Activated naive CD8-positive, alpha-beta T cell treated with anti-CD3 and anti-CD28 coated beads for 36 hours (primary cell): ENCODE measurements around the gene GTPBP3. TPM values are rescaled to one million over a fixed set of nuclear protein-coding genes. Genes with fewer than 3 reads are reported as not detected.
A peak's percentile ranks its signal among the peaks of the same experiment; 100 is the strongest.
"Not testable (repeated sequence)": the region's sequence is repeated elsewhere in the genome, so short reads cannot be mapped to it uniquely, and the experiment has no call there.

ENCODE experiments used
- DNase-seq: peaks from one replicate; pipeline ENCODE4 v3.0.0; 2021
- H3K27ac Mint-ChIP-seq: one replicate; pipeline ENCODE4 v1.8.0; 2022; ENCODE audit warnings: mild to moderate bottlenecking, moderate library complexity, mixed read lengths
- H3K27me3 Mint-ChIP-seq: one replicate; pipeline ENCODE4 v1.8.0; 2022; ENCODE audit warnings: mild to moderate bottlenecking, mixed read lengths
- H3K36me3 Mint-ChIP-seq: one replicate; pipeline ENCODE4 v1.8.0; 2021; ENCODE audit warnings: mild to moderate bottlenecking, mixed read lengths
- H3K4me1 Mint-ChIP-seq: one replicate; pipeline ENCODE4 v1.8.0; 2021; ENCODE audit warnings: mixed read lengths
- H3K4me3 Mint-ChIP-seq: one replicate; pipeline ENCODE4 v1.8.0; 2022; ENCODE audit warnings: mild to moderate bottlenecking, moderate library complexity, mixed read lengths
- H3K9me3 Mint-ChIP-seq: one replicate; pipeline ENCODE4 v1.8.0; 2022; ENCODE audit warnings: mixed read lengths
- total RNA-seq, 2 experiments: library from RNA; stranded (reverse); gene quantifications; one replicate each; pipeline ENCODE4 v1.2.3, GENCODE V29; 2021

GTPBP3 gene
- total RNA-seq, 2 experiments from 2014 or later: 49.0 to 49.6 TPM

GRCh38 chr19:17359905-17360800 is 22.8 kb downstream of the GTPBP3 start:
- no peak overlapping the region for H3K27ac Mint-ChIP-seq
- no peaks in the 10 kb centered on the region for H3K9me3 Mint-ChIP-seq
- no peaks in the 10 kb centered on the region for H3K4me1 Mint-ChIP-seq
- no peak overlapping the region for H3K4me3 Mint-ChIP-seq
- no peaks in the 10 kb centered on the region for H3K27me3 Mint-ChIP-seq
- H3K36me3 Mint-ChIP-seq: no peaks in the 10 kb centered on the region
- no peak for DNase-seq

GRCh38 chr19:17363852-17364605 is 26.7 kb downstream of the GTPBP3 start:
- not testable (repeated sequence) for H3K27ac Mint-ChIP-seq, H3K4me1 Mint-ChIP-seq, H3K27me3 Mint-ChIP-seq, H3K36me3 Mint-ChIP-seq, H3K4me3 Mint-ChIP-seq, DNase-seq, H3K9me3 Mint-ChIP-seq

- Mint-ChIP-seq H3K4me3 (no peak overlapping the region), H3K9me3 (no peaks in the 10 kb centered on the region), H3K36me3 (no peaks in the 10 kb centered on the region), H3K4me1 (peaks cover 4% of the 10 kb centered on the region), H3K27me3 (peaks cover 2% of the 10 kb centered on the region), H3K27ac (no peak overlapping the region)
- DNase-seq: no peak
Observed at GRCh38 chr19:17365361-17365760, 28.0 kb downstream of the GTPBP3 start.

GRCh38 chr19:17370026-17370587 is 32.8 kb downstream of the GTPBP3 start:
- DNase-seq: no peak
- H3K27me3 Mint-ChIP-seq: peaks cover 9% of the 10 kb centered on the region

GRCh38 chr19:17376935-17377600 is 39.7 kb downstream of the GTPBP3 start, which contains the start of gene PLVAP:
TSS of gene PLVAP (minus strand) at chr19:17377342. CDS start at chr19:17377288, 54 bp downstream.
- H3K27me3 Mint-ChIP-seq: peaks cover 25% of the 10 kb centered on the region
- peaks cover 2% of the 10 kb centered on the region for H3K4me1 Mint-ChIP-seq
- no peak for DNase-seq
- H3K36me3 Mint-ChIP-seq: no peaks in the 10 kb centered on the region
- no peak within 1 kb of the TSS for H3K4me3 Mint-ChIP-seq
- H3K27ac Mint-ChIP-seq: no peak within 1 kb of the TSS
- H3K9me3 Mint-ChIP-seq: no peaks in the 10 kb centered on the region

More at GRCh38 chr19:17370026-17370587, 32.8 kb downstream of the GTPBP3 start:
- no peak overlapping the region for H3K27ac Mint-ChIP-seq
- no peak overlapping the region for H3K4me3 Mint-ChIP-seq
- H3K36me3 Mint-ChIP-seq: no peaks in the 10 kb centered on the region
- H3K9me3 Mint-ChIP-seq: no peaks in the 10 kb centered on the region
- peaks cover 6% of the 10 kb centered on the region for H3K4me1 Mint-ChIP-seq

- Mint-ChIP-seq H3K27ac (no peak overlapping the region), H3K4me3 (no peak overlapping the region), H3K27me3 (peaks cover 21% of the 10 kb centered on the region), H3K9me3 (no peaks in the 10 kb centered on the region), H3K4me1 (peaks cover 6% of the 10 kb centered on the region), H3K36me3 (no peaks in the 10 kb centered on the region)
- no peak for DNase-seq
Observed at GRCh38 chr19:17378271-17378670, 40.9 kb downstream of the GTPBP3 start.

GRCh38 chr19:17379221-17379631 is 41.9 kb downstream of the GTPBP3 start:
- H3K4me1 Mint-ChIP-seq: peaks cover 6% of the 10 kb centered on the region
- no peaks in the 10 kb centered on the region for H3K36me3 Mint-ChIP-seq
- peaks cover 21% of the 10 kb centered on the region for H3K27me3 Mint-ChIP-seq
- no peak overlapping the region for H3K27ac Mint-ChIP-seq
- H3K4me3 Mint-ChIP-seq: no peak overlapping the region
- DNase-seq: no peak
- H3K9me3 Mint-ChIP-seq: no peaks in the 10 kb centered on the region

GRCh38 chr19:17380426-17381138 is 43.2 kb downstream of the GTPBP3 start:
- Mint-ChIP-seq H3K4me3 (no peak overlapping the region), H3K9me3 (no peaks in the 10 kb centered on the region), H3K27me3 (peaks cover 21% of the 10 kb centered on the region), H3K27ac (no peak overlapping the region), H3K36me3 (no peaks in the 10 kb centered on the region), H3K4me1 (peaks cover 6% of the 10 kb centered on the region)
- no peak for DNase-seq

- peak; percentile 70 for DNase-seq
- Mint-ChIP-seq H3K4me1 (peaks cover 7% of the 10 kb centered on the region), H3K27ac (no peak overlapping the region), H3K4me3 (no peak overlapping the region), H3K9me3 (no peaks in the 10 kb centered on the region), H3K27me3 (peaks cover 9% of the 10 kb centered on the region), H3K36me3 (no peaks in the 10 kb centered on the region)
Observed at GRCh38 chr19:17385878-17386611, 48.7 kb downstream of the GTPBP3 start.

- no peak overlapping the region for H3K27ac Mint-ChIP-seq
- no peak overlapping the region for H3K4me3 Mint-ChIP-seq
- H3K27me3 Mint-ChIP-seq: peaks cover 9% of the 10 kb centered on the region
- DNase-seq: no peak
- peaks cover 12% of the 10 kb centered on the region for H3K4me1 Mint-ChIP-seq
- no peaks in the 10 kb centered on the region for H3K9me3 Mint-ChIP-seq
- H3K36me3 Mint-ChIP-seq: no peaks in the 10 kb centered on the region
Observed at GRCh38 chr19:17389288-17389687, 51.9 kb downstream of the GTPBP3 start.

GRCh38 chr19:17389957-17390664 is 52.8 kb downstream of the GTPBP3 start:
- Mint-ChIP-seq H3K4me3 (peak overlapping the region; percentile 89), H3K27ac (no peak overlapping the region), H3K9me3 (no peaks in the 10 kb centered on the region), H3K4me1 (peaks cover 14% of the 10 kb centered on the region), H3K27me3 (peaks cover 9% of the 10 kb centered on the region), H3K36me3 (no peaks in the 10 kb centered on the region)
- DNase-seq: no peak

GRCh38 chr19:17390665-17391370 is 53.5 kb downstream of the GTPBP3 start:
- peak overlapping the region; percentile 59 for H3K27ac Mint-ChIP-seq
- H3K36me3 Mint-ChIP-seq: peaks cover 3% of the 10 kb centered on the region
- peaks cover 17% of the 10 kb centered on the region for H3K4me1 Mint-ChIP-seq
- H3K4me3 Mint-ChIP-seq: peak overlapping the region; percentile 89
- peaks cover 9% of the 10 kb centered on the region for H3K27me3 Mint-ChIP-seq
- H3K9me3 Mint-ChIP-seq: no peaks in the 10 kb centered on the region
- DNase-seq: peak; percentile 94
